GM19035 (cell line): ENCODE data around the gene ST6GALNAC1.

Source experiments
- ATAC-seq: cut with Tn5 transposase; IDR thresholded peaks from one replicate; pipeline ENCODE4 v1.9.1; 2021; ENCODE audit not compliant: unreplicated experiment

The ST6GALNAC1 gene

DNA sequence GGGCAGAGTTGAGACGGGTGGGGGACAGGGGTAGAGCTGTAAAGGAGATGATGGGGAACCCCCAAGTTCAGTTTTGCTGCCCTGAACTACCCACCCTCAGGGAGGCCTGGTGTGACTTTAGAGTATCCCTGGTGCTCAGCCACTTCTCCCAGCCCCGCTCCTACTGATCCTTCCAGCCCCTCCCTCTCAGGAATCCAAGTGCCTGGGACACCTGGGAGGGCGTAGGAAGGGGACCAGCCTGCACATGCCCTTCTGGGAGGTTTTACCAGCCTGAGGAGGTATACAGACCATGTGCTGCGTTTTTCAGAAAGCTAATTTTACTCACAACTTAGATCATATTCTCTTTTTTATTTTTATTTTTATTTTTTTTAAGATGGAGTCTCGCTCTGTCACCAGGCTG is 62.0 kb downstream of the ST6GALNAC1 start:
- ATAC-seq, result no peak

DNA sequence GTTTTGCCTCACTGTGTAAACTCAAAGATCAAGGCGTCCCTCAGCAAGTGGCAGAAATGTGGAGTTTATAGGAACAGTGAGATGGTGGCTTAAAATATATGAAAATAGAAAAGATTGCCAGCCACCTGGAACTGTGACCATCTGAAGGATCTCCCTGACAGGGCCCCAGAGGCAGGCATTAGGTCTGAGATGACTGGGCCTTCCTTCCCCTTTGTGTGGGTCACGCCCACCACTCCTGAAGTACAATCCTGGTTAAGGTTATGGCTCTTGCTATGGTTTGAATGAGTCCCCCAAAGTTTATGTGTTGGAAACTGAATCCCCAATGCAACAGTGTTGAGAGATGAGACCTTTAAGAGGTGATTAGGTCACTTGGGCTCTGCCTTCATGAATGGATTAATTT is 64.3 kb downstream of the ST6GALNAC1 start:
- no peak for ATAC-seq

DNA sequence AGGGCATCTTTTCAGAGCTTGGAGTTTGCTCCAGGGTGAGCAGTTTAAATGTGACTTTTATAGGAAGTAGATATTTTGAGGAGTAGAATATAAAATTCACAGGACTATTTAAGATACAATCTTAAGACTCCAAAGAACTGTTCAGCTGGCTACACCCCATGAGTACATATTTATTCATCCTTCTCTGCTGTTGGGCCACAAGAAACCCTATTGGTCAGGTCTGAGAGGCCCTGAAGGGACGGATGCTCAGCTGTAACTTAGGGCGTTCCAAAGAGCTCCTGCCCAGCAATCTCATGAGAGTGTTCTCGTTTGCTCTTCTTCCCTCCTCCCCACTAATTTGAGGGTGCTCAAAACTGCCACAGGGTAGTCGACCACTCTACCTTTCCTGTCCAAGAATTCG is 65.2 kb downstream of the ST6GALNAC1 start:
- no peak for ATAC-seq

DNA sequence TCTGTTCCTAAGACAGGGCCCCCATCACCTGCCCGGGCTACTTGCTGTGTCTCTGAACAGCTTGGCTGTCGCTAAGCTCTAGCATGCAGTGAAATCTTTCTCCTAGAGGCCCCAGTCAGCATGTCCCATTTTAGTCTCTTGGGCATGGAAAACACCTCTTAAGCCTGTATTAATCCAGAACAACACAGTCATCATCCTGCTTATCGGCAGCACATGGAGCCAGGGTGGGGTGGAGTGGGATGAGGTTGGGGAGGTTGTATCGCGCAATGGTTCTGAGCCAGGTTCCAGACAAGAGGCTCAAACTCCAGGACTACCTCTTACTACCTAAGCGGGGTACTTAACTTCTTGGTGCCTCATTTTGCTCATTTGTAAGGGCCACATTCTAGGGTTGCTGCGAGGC is 65.7 kb downstream of the ST6GALNAC1 start:
- no peak for ATAC-seq

DNA sequence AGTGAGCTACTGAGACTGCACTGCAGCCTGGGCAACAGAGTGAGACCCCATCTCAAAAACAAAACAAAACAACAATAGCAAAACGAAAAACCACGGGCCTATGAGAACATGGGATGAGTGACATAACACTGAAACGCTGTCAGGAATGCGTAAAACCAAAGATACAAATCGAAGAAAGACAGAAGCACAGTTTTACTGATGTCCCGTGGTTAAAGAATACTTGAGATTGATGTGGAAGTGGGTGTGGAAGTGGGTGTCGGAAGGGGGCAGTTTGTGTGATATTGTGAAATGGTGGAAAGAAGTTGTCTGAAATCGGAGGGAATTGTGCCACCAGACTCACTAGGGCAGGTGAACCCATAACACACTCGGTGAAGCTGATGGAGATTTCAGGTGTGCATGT is 67.4 kb downstream of the ST6GALNAC1 start:
- ATAC-seq, result no peak

DNA sequence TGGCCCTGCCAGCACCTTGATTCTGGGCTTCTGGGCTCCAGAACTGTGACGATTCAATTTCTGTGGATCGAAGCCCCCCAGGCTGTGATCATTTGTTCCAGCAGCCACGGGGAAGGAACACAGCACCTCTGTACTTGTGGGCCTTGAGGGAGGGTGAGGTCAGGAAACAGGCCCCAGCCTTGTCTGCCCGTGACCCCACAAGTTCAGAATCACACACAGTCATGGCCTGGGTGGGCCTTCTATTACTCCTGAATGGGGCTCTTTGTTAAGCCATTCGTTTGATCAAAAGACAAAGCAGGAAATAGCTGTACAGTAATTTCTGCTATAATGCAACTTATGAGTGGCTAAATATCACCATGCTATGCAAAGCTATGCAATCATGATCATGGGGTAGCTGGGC is 68.0 kb downstream of the ST6GALNAC1 start:
- ATAC-seq, result no peak
